ENCODE measurements around the gene TUT7. TPM values are rescaled to one million over a fixed set of nuclear protein-coding genes. Genes with fewer than 3 reads are reported as not detected.

Gene TUT7
- total RNA-seq, 1 donor from 2014 or later = 24.0 TPM

GRCh38 chr9:86330186-86330585 is 24.0 kb downstream of the TUT7 start:
- no peaks in the 10 kb centered on the region for H3K27me3 ChIP-seq (ENCODE audit: control insufficient read depth in 3 of 3, insufficient read depth in 3 of 3, low read length in 3 of 3)
- H3K9me3 ChIP-seq (ENCODE audit: control insufficient read depth in 3 of 3, low read length in 3 of 3) = no peaks in the 10 kb centered on the region
- no peak overlapping the region for H3K27ac ChIP-seq (ENCODE audit: low read depth, low read length)
- no peaks in the 10 kb centered on the region for H3K4me1 ChIP-seq (ENCODE audit: control insufficient read depth in 3 of 3, insufficient read depth in 3 of 3, low read length in 3 of 3)
- no peak overlapping the region for H3K4me3 ChIP-seq (ENCODE audit: low read length in 3 of 3)
- no peak overlapping the region for H3K9ac ChIP-seq (ENCODE audit: low read depth in 1 of 3, low read length in 3 of 3)
- H3K36me3 ChIP-seq (ENCODE audit: control insufficient read depth in 3 of 3, insufficient read depth in 3 of 3, low read length in 3 of 3) = peaks cover 17 to 54% (median 47%) of the 10 kb centered on the region in 3 donors

GRCh38 chr9:86329649-86330048 is 24.6 kb downstream of the TUT7 start:
- Histone ChIP-seq H3K4me3 (ENCODE audit: low read length in 3 of 3) (no peak overlapping the region), H3K4me1 (ENCODE audit: control insufficient read depth in 3 of 3, insufficient read depth in 3 of 3, low read length in 3 of 3) (no peaks in the 10 kb centered on the region), H3K27ac (ENCODE audit: low read depth, low read length) (no peak overlapping the region), H3K9ac (ENCODE audit: low read depth in 1 of 3, low read length in 3 of 3) (no peak overlapping the region), H3K27me3 (ENCODE audit: control insufficient read depth in 3 of 3, insufficient read depth in 3 of 3, low read length in 3 of 3) (no peaks in the 10 kb centered on the region), H3K9me3 (ENCODE audit: control insufficient read depth in 3 of 3, low read length in 3 of 3) (no peaks in the 10 kb centered on the region), H3K36me3 (ENCODE audit: control insufficient read depth in 3 of 3, insufficient read depth in 3 of 3, low read length in 3 of 3) (peaks cover 19 to 53% (median 46%) of the 10 kb centered on the region in 3 donors)

GRCh38 chr9:86328156-86328555 is 26.1 kb downstream of the TUT7 start:
- peaks cover 26 to 51% (median 51%) of the 10 kb centered on the region in 3 donors for H3K36me3 ChIP-seq (ENCODE audit: control insufficient read depth in 3 of 3, insufficient read depth in 3 of 3, low read length in 3 of 3)
- no peaks in the 10 kb centered on the region for H3K4me1 ChIP-seq (ENCODE audit: control insufficient read depth in 3 of 3, insufficient read depth in 3 of 3, low read length in 3 of 3)
- no peaks in the 10 kb centered on the region for H3K9me3 ChIP-seq (ENCODE audit: control insufficient read depth in 3 of 3, low read length in 3 of 3)
- no peak overlapping the region for H3K9ac ChIP-seq (ENCODE audit: low read depth in 1 of 3, low read length in 3 of 3)
- no peak overlapping the region for H3K27ac ChIP-seq (ENCODE audit: low read depth, low read length)
- H3K27me3 ChIP-seq (ENCODE audit: control insufficient read depth in 3 of 3, insufficient read depth in 3 of 3, low read length in 3 of 3) = no peaks in the 10 kb centered on the region
- no peak overlapping the region for H3K4me3 ChIP-seq (ENCODE audit: low read length in 3 of 3)

- H3K4me3 ChIP-seq (ENCODE audit: low read length in 3 of 3) = no peak overlapping the region
- peaks cover 35 to 65% (median 61%) of the 10 kb centered on the region in 3 donors for H3K36me3 ChIP-seq (ENCODE audit: control insufficient read depth in 3 of 3, insufficient read depth in 3 of 3, low read length in 3 of 3)
- H3K9me3 ChIP-seq (ENCODE audit: control insufficient read depth in 3 of 3, low read length in 3 of 3) = no peaks in the 10 kb centered on the region
- H3K4me1 ChIP-seq (ENCODE audit: control insufficient read depth in 3 of 3, insufficient read depth in 3 of 3, low read length in 3 of 3) = no peaks in the 10 kb centered on the region
- H3K27me3 ChIP-seq (ENCODE audit: control insufficient read depth in 3 of 3, insufficient read depth in 3 of 3, low read length in 3 of 3) = no peaks in the 10 kb centered on the region
- H3K27ac ChIP-seq (ENCODE audit: low read depth, low read length) = no peak overlapping the region
- H3K9ac ChIP-seq (ENCODE audit: low read depth in 1 of 3, low read length in 3 of 3) = no peak overlapping the region
These were observed 27.7 kb downstream of the TUT7 start for GRCh38 chr9:86326536-86326935.

GRCh38 chr9:86324901-86325300 is 29.3 kb downstream of the TUT7 start:
- H3K27me3 ChIP-seq (ENCODE audit: control insufficient read depth in 3 of 3, insufficient read depth in 3 of 3, low read length in 3 of 3) = no peaks in the 10 kb centered on the region
- H3K9ac ChIP-seq (ENCODE audit: low read depth in 1 of 3, low read length in 3 of 3) = no peak overlapping the region
- H3K4me3 ChIP-seq (ENCODE audit: low read length in 3 of 3) = no peak overlapping the region
- no peaks in the 10 kb centered on the region for H3K9me3 ChIP-seq (ENCODE audit: control insufficient read depth in 3 of 3, low read length in 3 of 3)
- H3K27ac ChIP-seq (ENCODE audit: low read depth, low read length) = no peak overlapping the region
- H3K4me1 ChIP-seq (ENCODE audit: control insufficient read depth in 3 of 3, insufficient read depth in 3 of 3, low read length in 3 of 3) = no peaks in the 10 kb centered on the region
- peaks cover 36 to 72% (median 64%) of the 10 kb centered on the region in 3 donors for H3K36me3 ChIP-seq (ENCODE audit: control insufficient read depth in 3 of 3, insufficient read depth in 3 of 3, low read length in 3 of 3)

- H3K4me1 ChIP-seq (ENCODE audit: control insufficient read depth in 3 of 3, insufficient read depth in 3 of 3, low read length in 3 of 3) = no peaks in the 10 kb centered on the region
- H3K27ac ChIP-seq (ENCODE audit: low read depth, low read length) = no peak overlapping the region
- no peak overlapping the region for H3K4me3 ChIP-seq (ENCODE audit: low read length in 3 of 3)
- no peak overlapping the region for H3K9ac ChIP-seq (ENCODE audit: low read depth in 1 of 3, low read length in 3 of 3)
- H3K27me3 ChIP-seq (ENCODE audit: control insufficient read depth in 3 of 3, insufficient read depth in 3 of 3, low read length in 3 of 3) = no peaks in the 10 kb centered on the region
- H3K9me3 ChIP-seq (ENCODE audit: control insufficient read depth in 3 of 3, low read length in 3 of 3) = no peaks in the 10 kb centered on the region
- H3K36me3 ChIP-seq (ENCODE audit: control insufficient read depth in 3 of 3, insufficient read depth in 3 of 3, low read length in 3 of 3) = peaks cover 36 to 74% (median 61%) of the 10 kb centered on the region in 3 donors
These were observed 29.9 kb downstream of the TUT7 start for GRCh38 chr9:86324308-86324707.

GRCh38 chr9:86322973-86323644 is 31.1 kb downstream of the TUT7 start:
- no peak overlapping the region for H3K27ac ChIP-seq (ENCODE audit: low read depth, low read length)
- no peaks in the 10 kb centered on the region for H3K27me3 ChIP-seq (ENCODE audit: control insufficient read depth in 3 of 3, insufficient read depth in 3 of 3, low read length in 3 of 3)
- H3K4me1 ChIP-seq (ENCODE audit: control insufficient read depth in 3 of 3, insufficient read depth in 3 of 3, low read length in 3 of 3) = no peaks in the 10 kb centered on the region
- no peak overlapping the region for H3K4me3 ChIP-seq (ENCODE audit: low read length in 3 of 3)
- H3K9ac ChIP-seq (ENCODE audit: low read depth in 1 of 3, low read length in 3 of 3) = no peak overlapping the region
- H3K36me3 ChIP-seq (ENCODE audit: control insufficient read depth in 3 of 3, insufficient read depth in 3 of 3, low read length in 3 of 3) = peaks cover 44 to 75% (median 71%) of the 10 kb centered on the region in 3 donors
- no peaks in the 10 kb centered on the region for H3K9me3 ChIP-seq (ENCODE audit: control insufficient read depth in 3 of 3, low read length in 3 of 3)

- Histone ChIP-seq H3K36me3 (ENCODE audit: control insufficient read depth in 3 of 3, insufficient read depth in 3 of 3, low read length in 3 of 3) (peaks cover 40 to 69% (median 66%) of the 10 kb centered on the region in 3 donors), H3K4me3 (ENCODE audit: low read length in 3 of 3) (no peak overlapping the region), H3K4me1 (ENCODE audit: control insufficient read depth in 3 of 3, insufficient read depth in 3 of 3, low read length in 3 of 3) (no peaks in the 10 kb centered on the region), H3K9me3 (ENCODE audit: control insufficient read depth in 3 of 3, low read length in 3 of 3) (no peaks in the 10 kb centered on the region), H3K27me3 (ENCODE audit: control insufficient read depth in 3 of 3, insufficient read depth in 3 of 3, low read length in 3 of 3) (no peaks in the 10 kb centered on the region), H3K27ac (ENCODE audit: low read depth, low read length) (no peak overlapping the region), H3K9ac (ENCODE audit: low read depth in 1 of 3, low read length in 3 of 3) (no peak overlapping the region)
These were observed 32.8 kb downstream of the TUT7 start for GRCh38 chr9:86321373-86321772.

GRCh38 chr9:86318187-86318586 is 36.0 kb downstream of the TUT7 start:
- no peaks in the 10 kb centered on the region for H3K9me3 ChIP-seq (ENCODE audit: control insufficient read depth in 3 of 3, low read length in 3 of 3)
- H3K4me1 ChIP-seq (ENCODE audit: control insufficient read depth in 3 of 3, insufficient read depth in 3 of 3, low read length in 3 of 3) = no peaks in the 10 kb centered on the region
- peaks cover 28 to 65% (median 58%) of the 10 kb centered on the region in 3 donors for H3K36me3 ChIP-seq (ENCODE audit: control insufficient read depth in 3 of 3, insufficient read depth in 3 of 3, low read length in 3 of 3)
- no peak overlapping the region for H3K4me3 ChIP-seq (ENCODE audit: low read length in 3 of 3)
- no peaks in the 10 kb centered on the region for H3K27me3 ChIP-seq (ENCODE audit: control insufficient read depth in 3 of 3, insufficient read depth in 3 of 3, low read length in 3 of 3)
- H3K9ac ChIP-seq (ENCODE audit: low read depth in 1 of 3, low read length in 3 of 3) = no peak overlapping the region
- no peak overlapping the region for H3K27ac ChIP-seq (ENCODE audit: low read depth, low read length)

- Histone ChIP-seq H3K9ac (ENCODE audit: low read depth in 1 of 3, low read length in 3 of 3) (no peak overlapping the region), H3K4me1 (ENCODE audit: control insufficient read depth in 3 of 3, insufficient read depth in 3 of 3, low read length in 3 of 3) (no peaks in the 10 kb centered on the region), H3K4me3 (ENCODE audit: low read length in 3 of 3) (no peak overlapping the region), H3K27me3 (ENCODE audit: control insufficient read depth in 3 of 3, insufficient read depth in 3 of 3, low read length in 3 of 3) (no peaks in the 10 kb centered on the region), H3K27ac (ENCODE audit: low read depth, low read length) (no peak overlapping the region), H3K36me3 (ENCODE audit: control insufficient read depth in 3 of 3, insufficient read depth in 3 of 3, low read length in 3 of 3) (peaks cover 19 to 55% (median 52%) of the 10 kb centered on the region in 3 donors), H3K9me3 (ENCODE audit: control insufficient read depth in 3 of 3, low read length in 3 of 3) (no peaks in the 10 kb centered on the region)
These were observed 39.1 kb downstream of the TUT7 start for GRCh38 chr9:86315078-86315477.
